Left forelimb (tissue), 1 donor: ENCODE results near the gene ACP7.
"Not testable (repeated sequence)": the region's sequence is repeated elsewhere in the genome, so short reads cannot be mapped to it uniquely, and the experiment has no call there.

Experiments used
- DNase-seq: peaks from one replicate; pipeline ENCODE4 v3.0.0-alpha.2; 2018; ENCODE audit warnings: low spot score

The ACP7 gene

GRCh38 chr19:39083983-39084731 is at the start of gene ACP7:
Gene ACP7, plus strand, starts transcription at chr19:39084368. Its CDS starts 902 bp downstream, at chr19:39085270.
- no peak for DNase-seq

- no peak for DNase-seq
Measured at GRCh38 chr19:39036581-39036980, 47.6 kb upstream of the ACP7 start.

GRCh38 chr19:39037194-39037593 is 47.0 kb upstream of the ACP7 start:
- DNase-seq, result no peak

GRCh38 chr19:39038098-39038497 is 46.1 kb upstream of the ACP7 start:
- no peak for DNase-seq

- no peak for DNase-seq
Measured at GRCh38 chr19:39045506-39045905, 38.7 kb upstream of the ACP7 start.

GRCh38 chr19:39046037-39046821 is 37.9 kb upstream of the ACP7 start:
- no peak for DNase-seq

GRCh38 chr19:39047073-39047472 is 37.1 kb upstream of the ACP7 start:
- DNase-seq, result no peak

GRCh38 chr19:39052243-39052746 is 31.9 kb upstream of the ACP7 start:
- DNase-seq, result no peak

- DNase-seq, result no peak
Measured at GRCh38 chr19:39052846-39053245, 31.3 kb upstream of the ACP7 start.

- no peak for DNase-seq
Measured at GRCh38 chr19:39053276-39054090, 30.7 kb upstream of the ACP7 start.

- no peak for DNase-seq
Measured at GRCh38 chr19:39054091-39054470, 30.1 kb upstream of the ACP7 start.

- DNase-seq, result no peak
Measured at GRCh38 chr19:39057615-39058014, 26.6 kb upstream of the ACP7 start.

GRCh38 chr19:39059302-39059701 is 24.9 kb upstream of the ACP7 start:
- no peak for DNase-seq

GRCh38 chr19:39060171-39060570 is 24.0 kb upstream of the ACP7 start:
- no peak for DNase-seq

GRCh38 chr19:39064405-39064804 is 19.8 kb upstream of the ACP7 start:
- no peak for DNase-seq

- DNase-seq, result no peak
Measured at GRCh38 chr19:39065928-39066327, 18.2 kb upstream of the ACP7 start.

- DNase-seq, result no peak
Measured at GRCh38 chr19:39067104-39067503, 17.1 kb upstream of the ACP7 start.

- DNase-seq, result not testable (repeated sequence)
Measured at GRCh38 chr19:39068259-39068658, 15.9 kb upstream of the ACP7 start.

GRCh38 chr19:39070888-39071287 is 13.3 kb upstream of the ACP7 start:
- DNase-seq, result no peak

- DNase-seq, result no peak
Measured at GRCh38 chr19:39074205-39074692, 9.9 kb upstream of the ACP7 start.

- no peak for DNase-seq
Measured at GRCh38 chr19:39074942-39075341, 9.2 kb upstream of the ACP7 start.

- no peak for DNase-seq
Measured at GRCh38 chr19:39077323-39077722, 6.8 kb upstream of the ACP7 start.
